Activated CD8-positive, alpha-beta memory T cell treated with anti-CD3 and anti-CD28 coated beads for 1 hour (primary cell): ENCODE data around the gene TOP2A.

ENCODE experiments used
- DNase-seq, 2 donors: peaks; one replicate each; pipeline ENCODE4 v3.0.0-alpha.2; 2020; ENCODE audit warnings: low read depth in 1 of 2; ENCODE audit errors: extremely low read depth in 1 of 2

TOP2A gene

GRCh38 chr17:40361063-40361924 lies 56.4 kb downstream of the TOP2A start:
- DNase-seq: no peak

GRCh38 chr17:40360091-40360490 lies 57.6 kb downstream of the TOP2A start:
- DNase-seq: no peak

GRCh38 chr17:40358323-40359038 lies 59.2 kb downstream of the TOP2A start:
- peak; percentile 75 to 86 for DNase-seq

GRCh38 chr17:40356990-40357881 lies 60.5 kb downstream of the TOP2A start:
- DNase-seq: no peak

GRCh38 chr17:40355804-40356758 lies 61.6 kb downstream of the TOP2A start:
- DNase-seq: no peak

- peak; percentile 45 to 71 for DNase-seq
These were observed 62.4 kb downstream of the TOP2A start for GRCh38 chr17:40355123-40355803.

- DNase-seq: no peak
These were observed 63.2 kb downstream of the TOP2A start for GRCh38 chr17:40354221-40355122.

GRCh38 chr17:40352779-40353394 lies 64.8 kb downstream of the TOP2A start:
- DNase-seq: no peak

GRCh38 chr17:40352237-40352778 lies 65.4 kb downstream of the TOP2A start:
- DNase-seq: no peak

- no peak for DNase-seq
These were observed 66.1 kb downstream of the TOP2A start for GRCh38 chr17:40351359-40352236.

- DNase-seq: no peak
These were observed 66.9 kb downstream of the TOP2A start for GRCh38 chr17:40350689-40351358.

GRCh38 chr17:40349895-40350688 lies 67.6 kb downstream of the TOP2A start:
- no peak for DNase-seq

GRCh38 chr17:40349477-40349894 lies 68.2 kb downstream of the TOP2A start:
- no peak for DNase-seq

- DNase-seq: no peak
These were observed 68.9 kb downstream of the TOP2A start for GRCh38 chr17:40348562-40349476.
